ENCODE data around the gene TRAPPC3L.

Gene TRAPPC3L

DNA sequence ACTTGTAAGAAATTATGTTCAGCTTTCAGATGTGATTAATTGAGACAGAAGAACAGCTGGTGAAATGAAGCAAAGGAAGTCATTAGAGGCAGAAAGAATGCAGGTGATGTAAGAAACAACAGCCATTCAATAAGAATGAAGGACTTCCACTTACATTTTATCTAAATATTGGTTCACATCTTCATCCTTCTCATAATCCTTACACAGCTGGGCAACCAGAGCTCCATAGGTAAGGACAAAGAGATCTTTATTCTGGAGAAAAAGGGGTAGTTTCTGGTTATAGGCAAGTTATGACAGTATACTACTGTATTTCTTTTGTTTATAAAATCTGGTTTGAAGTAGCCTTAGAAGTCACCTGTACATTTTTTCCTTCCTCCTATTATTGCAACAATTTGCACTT is 2.3 kb downstream of the TRAPPC3L start:
- H4K20me1 ChIP-seq (ENCODE audit: insufficient read depth, low read length): no peaks in the 10 kb centered on the region
- no peaks in the 10 kb centered on the region for H3K9me2 ChIP-seq (replicated peaks; ENCODE audit: insufficient read depth, low read length)
- H3F3A ChIP-seq (ENCODE audit: insufficient read depth, low read length): no peaks in the 10 kb centered on the region
- H3K36me3 ChIP-seq (replicated peaks; ENCODE audit: insufficient read depth, low read length): no peaks in the 10 kb centered on the region
- no peak overlapping the region for H3K4me3 ChIP-seq (ENCODE audit: low read length)
- no peak for DNase-seq
- H3K79me2 ChIP-seq (ENCODE audit: low read length): no peaks in the 10 kb centered on the region
- H3K4me2 ChIP-seq (ENCODE audit: low read depth, low read length): no peak overlapping the region
- no peaks in the 10 kb centered on the region for H3K9me3 ChIP-seq (replicated peaks; ENCODE audit: insufficient read depth, low read length)
- TF ChIP-seq, protein P1, sequence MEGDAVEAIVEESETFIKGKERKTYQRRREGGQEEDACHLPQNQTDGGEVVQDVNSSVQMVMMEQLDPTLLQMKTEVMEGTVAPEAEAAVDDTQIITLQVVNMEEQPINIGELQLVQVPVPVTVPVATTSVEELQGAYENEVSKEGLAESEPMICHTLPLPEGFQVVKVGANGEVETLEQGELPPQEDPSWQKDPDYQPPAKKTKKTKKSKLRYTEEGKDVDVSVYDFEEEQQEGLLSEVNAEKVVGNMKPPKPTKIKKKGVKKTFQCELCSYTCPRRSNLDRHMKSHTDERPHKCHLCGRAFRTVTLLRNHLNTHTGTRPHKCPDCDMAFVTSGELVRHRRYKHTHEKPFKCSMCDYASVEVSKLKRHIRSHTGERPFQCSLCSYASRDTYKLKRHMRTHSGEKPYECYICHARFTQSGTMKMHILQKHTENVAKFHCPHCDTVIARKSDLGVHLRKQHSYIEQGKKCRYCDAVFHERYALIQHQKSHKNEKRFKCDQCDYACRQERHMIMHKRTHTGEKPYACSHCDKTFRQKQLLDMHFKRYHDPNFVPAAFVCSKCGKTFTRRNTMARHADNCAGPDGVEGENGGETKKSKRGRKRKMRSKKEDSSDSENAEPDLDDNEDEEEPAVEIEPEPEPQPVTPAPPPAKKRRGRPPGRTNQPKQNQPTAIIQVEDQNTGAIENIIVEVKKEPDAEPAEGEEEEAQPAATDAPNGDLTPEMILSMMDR (IDR thresholded peaks at IDR 0.05; ENCODE audit: low read length): no peak
- no peak for TF ChIP-seq EZH2 (optimal IDR thresholded peaks at IDR 0.05; ENCODE audit: low read depth, low read length)
- no peak for TF ChIP-seq EZH2phosphoT487 (IDR thresholded peaks at IDR 0.05; ENCODE audit: low read length)
- H3K27me3 ChIP-seq (replicated peaks; ENCODE audit: insufficient read depth, low read length): no peaks in the 10 kb centered on the region
- no peak overlapping the region for H3K27ac ChIP-seq (ENCODE audit: low read length)
- no peak overlapping the region for H2AFZ ChIP-seq (ENCODE audit: low read length)
- H3K4me1 ChIP-seq (ENCODE audit: low read length): no peaks in the 10 kb centered on the region
- no peak overlapping the region for H3K9ac ChIP-seq (ENCODE audit: low read length)

DNA sequence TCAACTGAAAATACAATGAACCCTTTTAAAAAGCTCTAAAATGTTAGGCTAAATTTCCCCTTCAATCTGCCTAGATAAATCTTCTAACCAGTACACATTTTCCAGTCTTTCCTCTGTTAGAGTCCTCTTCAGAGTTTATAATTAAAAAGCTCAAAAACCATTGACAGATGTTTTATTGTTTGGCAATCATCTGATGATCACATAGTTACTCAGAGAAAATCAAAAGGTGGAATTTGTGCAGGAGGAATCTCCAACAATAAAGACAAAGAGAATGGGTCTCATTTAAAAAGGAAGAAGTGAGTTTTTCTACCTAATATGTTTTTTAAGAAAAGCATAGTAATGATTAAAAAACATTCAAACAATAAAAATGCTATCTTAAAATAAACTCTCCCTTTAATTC is 3.1 kb downstream of the TRAPPC3L start:
- H4K20me1 ChIP-seq (ENCODE audit: insufficient read depth, low read length): no peaks in the 10 kb centered on the region
- no peaks in the 10 kb centered on the region for H3K9me3 ChIP-seq (replicated peaks; ENCODE audit: insufficient read depth, low read length)
- no peaks in the 10 kb centered on the region for H3K9me2 ChIP-seq (replicated peaks; ENCODE audit: insufficient read depth, low read length)
- TF ChIP-seq EZH2phosphoT487 (IDR thresholded peaks at IDR 0.05; ENCODE audit: low read length): no peak
- no peak overlapping the region for H2AFZ ChIP-seq (ENCODE audit: low read length)
- H3K27me3 ChIP-seq (replicated peaks; ENCODE audit: insufficient read depth, low read length): no peaks in the 10 kb centered on the region
- DNase-seq: no peak
- no peak overlapping the region for H3K27ac ChIP-seq (ENCODE audit: low read length)
- H3F3A ChIP-seq (ENCODE audit: insufficient read depth, low read length): no peaks in the 10 kb centered on the region
- H3K9ac ChIP-seq (ENCODE audit: low read length): no peak overlapping the region
- H3K36me3 ChIP-seq (replicated peaks; ENCODE audit: insufficient read depth, low read length): no peaks in the 10 kb centered on the region
- no peaks in the 10 kb centered on the region for H3K4me1 ChIP-seq (ENCODE audit: low read length)
- no peak overlapping the region for H3K4me2 ChIP-seq (ENCODE audit: low read depth, low read length)
- H3K79me2 ChIP-seq (ENCODE audit: low read length): no peaks in the 10 kb centered on the region
- H3K4me3 ChIP-seq (ENCODE audit: low read length): no peak overlapping the region

DNA sequence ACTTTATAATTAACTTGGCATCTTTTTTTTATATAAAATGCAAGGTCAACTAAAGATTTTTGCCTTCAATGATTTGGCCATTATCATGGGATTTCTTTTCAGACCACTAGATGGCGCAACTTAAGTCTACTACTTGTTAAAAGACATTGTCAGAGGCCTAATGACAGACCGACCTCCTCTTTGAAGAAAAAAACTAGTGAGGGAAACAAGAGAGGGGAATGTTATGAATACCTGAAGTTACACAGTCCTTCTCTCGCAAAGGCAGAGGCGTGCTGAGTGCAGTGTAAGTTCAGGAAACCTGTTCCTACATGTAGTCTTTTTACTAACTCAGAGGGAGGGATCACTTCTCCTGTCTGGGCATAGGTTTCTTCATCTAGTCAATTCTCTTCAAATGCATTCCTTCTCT is 9.3 kb downstream of the TRAPPC3L start:
- TF ChIP-seq EZH2phosphoT487 (IDR thresholded peaks at IDR 0.05; ENCODE audit: low read length): no peak
- TF ChIP-seq, protein P1 (IDR thresholded peaks at IDR 0.05; ENCODE audit: low read length): peak; percentile 72
- no peak for TF ChIP-seq EZH2 (optimal IDR thresholded peaks at IDR 0.05; ENCODE audit: low read depth, low read length)
- no peaks in the 10 kb centered on the region for H3K36me3 ChIP-seq (replicated peaks; ENCODE audit: insufficient read depth, low read length)
- no peaks in the 10 kb centered on the region for H4K20me1 ChIP-seq (ENCODE audit: insufficient read depth, low read length)
- no peaks in the 10 kb centered on the region for H3F3A ChIP-seq (ENCODE audit: insufficient read depth, low read length)
- DNase-seq: peak; percentile 72
- no peaks in the 10 kb centered on the region for H3K9me2 ChIP-seq (replicated peaks; ENCODE audit: insufficient read depth, low read length)
- no peak overlapping the region for H3K4me2 ChIP-seq (ENCODE audit: low read depth, low read length)
- H3K4me1 ChIP-seq (ENCODE audit: low read length): no peaks in the 10 kb centered on the region
- H3K4me3 ChIP-seq (ENCODE audit: low read length): no peak overlapping the region
- H3K27ac ChIP-seq (ENCODE audit: low read length): no peak overlapping the region
- no peak overlapping the region for H3K9ac ChIP-seq (ENCODE audit: low read length)
- H2AFZ ChIP-seq (ENCODE audit: low read length): peak overlapping the region; percentile 40; the same call in 1 of the 2 replicates
- no peaks in the 10 kb centered on the region for H3K27me3 ChIP-seq (replicated peaks; ENCODE audit: insufficient read depth, low read length)
- no peaks in the 10 kb centered on the region for H3K79me2 ChIP-seq (ENCODE audit: low read length)
- H3K9me3 ChIP-seq (replicated peaks; ENCODE audit: insufficient read depth, low read length): no peaks in the 10 kb centered on the region

DNA sequence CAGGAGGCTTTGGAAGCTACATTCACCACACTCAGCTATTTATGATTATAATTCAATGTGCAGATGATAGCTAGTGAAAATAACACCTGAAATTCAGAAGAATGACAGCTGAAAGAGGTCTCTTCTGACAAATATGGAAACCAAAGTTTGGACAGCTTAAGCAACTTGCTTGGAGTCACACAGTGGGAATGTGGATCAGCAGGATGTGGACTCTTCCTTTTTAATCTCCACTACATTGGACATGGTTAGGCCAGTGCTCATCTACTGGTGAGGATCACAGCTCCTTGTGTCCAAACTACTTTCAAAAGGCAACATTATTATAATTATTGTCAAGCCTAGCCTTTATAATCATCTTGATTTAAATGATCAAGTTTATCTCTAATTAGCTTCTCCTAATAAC is 10.4 kb downstream of the TRAPPC3L start:
- H3K9me3 ChIP-seq (replicated peaks; ENCODE audit: insufficient read depth, low read length): no peaks in the 10 kb centered on the region
- H3K36me3 ChIP-seq (replicated peaks; ENCODE audit: insufficient read depth, low read length): no peaks in the 10 kb centered on the region
- no peaks in the 10 kb centered on the region for H3K79me2 ChIP-seq (ENCODE audit: low read length)
- no peak overlapping the region for H2AFZ ChIP-seq (ENCODE audit: low read length)
- no peak for DNase-seq
- H3K27me3 ChIP-seq (replicated peaks; ENCODE audit: insufficient read depth, low read length): no peaks in the 10 kb centered on the region
- H3K4me3 ChIP-seq (ENCODE audit: low read length): no peak overlapping the region
- H3K4me2 ChIP-seq (ENCODE audit: low read depth, low read length): no peak overlapping the region
- H3K9ac ChIP-seq (ENCODE audit: low read length): no peak overlapping the region
- TF ChIP-seq, protein P1 (IDR thresholded peaks at IDR 0.05; ENCODE audit: low read length): no peak
- TF ChIP-seq EZH2phosphoT487 (IDR thresholded peaks at IDR 0.05; ENCODE audit: low read length): no peak
- TF ChIP-seq EZH2 (optimal IDR thresholded peaks at IDR 0.05; ENCODE audit: low read depth, low read length): no peak
- no peaks in the 10 kb centered on the region for H4K20me1 ChIP-seq (ENCODE audit: insufficient read depth, low read length)
- H3K9me2 ChIP-seq (replicated peaks; ENCODE audit: insufficient read depth, low read length): no peaks in the 10 kb centered on the region
- no peaks in the 10 kb centered on the region for H3K4me1 ChIP-seq (ENCODE audit: low read length)
- no peak overlapping the region for H3K27ac ChIP-seq (ENCODE audit: low read length)
- H3F3A ChIP-seq (ENCODE audit: insufficient read depth, low read length): no peaks in the 10 kb centered on the region
